GM21825 (cell line): ENCODE measurements around the gene RABAC1.
"Not testable (repeated sequence)": the region's sequence is repeated elsewhere in the genome, so short reads cannot be mapped to it uniquely, and the experiment has no call there.

Source experiments
- ATAC-seq: cut with Tn5 transposase; IDR thresholded peaks from one replicate; pipeline ENCODE4 v1.9.1; 2021; ENCODE audit warnings: mild to moderate bottlenecking, moderate library complexity; ENCODE audit not compliant: unreplicated experiment

Gene RABAC1

DNA sequence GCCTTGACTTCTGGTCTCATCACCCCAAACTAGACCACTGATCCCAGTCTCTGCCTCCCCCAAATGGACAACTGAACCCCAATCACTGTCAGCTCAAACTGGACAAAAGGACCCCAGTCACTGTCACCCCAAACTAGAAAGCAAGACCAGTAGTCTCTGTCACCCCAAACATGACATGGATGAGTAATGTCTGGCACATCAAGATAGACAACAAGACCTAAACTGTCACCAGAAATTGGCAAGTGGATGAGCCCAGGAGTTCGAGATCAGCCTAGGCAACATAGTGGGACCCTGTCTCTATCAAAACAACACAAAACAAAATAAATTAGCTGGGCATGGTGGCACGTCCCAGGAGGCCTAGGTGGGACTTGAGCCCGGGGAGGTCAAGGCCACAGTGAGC is 12.0 kb downstream of the RABAC1 start:
- ATAC-seq, result no peak

DNA sequence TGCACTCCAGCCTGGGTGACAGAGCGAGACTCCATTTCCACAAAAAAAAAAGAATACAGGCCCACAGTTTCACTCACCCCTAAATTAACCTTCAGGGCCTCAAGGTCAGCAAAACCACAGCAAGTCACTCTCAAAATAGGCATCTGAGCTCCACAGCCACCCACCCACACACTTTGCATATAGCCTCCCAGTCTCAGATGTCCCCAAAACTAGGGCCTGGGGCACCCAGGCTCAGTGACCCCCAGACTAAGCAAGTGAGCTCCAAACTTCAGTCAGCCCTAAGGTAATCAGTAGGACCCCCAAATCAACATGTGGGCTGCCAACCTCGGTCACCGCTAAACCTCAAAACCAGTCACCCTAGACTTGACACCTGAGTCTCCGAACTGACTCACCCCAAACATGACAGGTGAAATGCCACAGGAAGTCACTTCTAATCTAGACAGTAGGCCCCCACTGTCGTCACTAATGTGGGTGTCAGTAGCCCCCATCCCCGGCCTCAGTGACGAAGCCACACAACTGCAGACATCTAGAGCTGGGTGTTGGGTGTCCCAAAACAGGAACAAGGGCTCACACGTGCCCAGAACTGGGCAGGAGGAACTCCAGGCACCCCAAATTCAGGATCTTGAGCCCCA is 13.9 kb downstream of the RABAC1 start:
- peak; percentile 75 for ATAC-seq

DNA sequence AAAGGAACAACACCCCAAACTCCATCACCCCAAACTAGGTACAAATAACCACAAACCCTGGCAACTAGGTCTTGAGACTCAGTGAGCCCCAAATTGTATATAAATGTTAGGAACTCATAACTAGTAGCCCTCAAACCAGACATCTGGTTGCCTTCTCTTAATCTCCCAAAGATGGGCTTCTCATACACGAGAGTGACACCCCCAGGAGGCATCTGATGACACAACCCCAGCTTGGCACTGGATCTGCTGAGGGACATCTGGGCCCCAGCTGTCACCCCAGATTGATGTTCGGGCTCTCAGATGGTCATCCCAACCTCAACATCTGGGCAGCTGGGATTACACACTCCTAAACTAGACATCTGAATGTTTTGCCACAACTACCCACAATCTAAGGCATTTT is 14.8 kb downstream of the RABAC1 start:
- ATAC-seq, result no peak

DNA sequence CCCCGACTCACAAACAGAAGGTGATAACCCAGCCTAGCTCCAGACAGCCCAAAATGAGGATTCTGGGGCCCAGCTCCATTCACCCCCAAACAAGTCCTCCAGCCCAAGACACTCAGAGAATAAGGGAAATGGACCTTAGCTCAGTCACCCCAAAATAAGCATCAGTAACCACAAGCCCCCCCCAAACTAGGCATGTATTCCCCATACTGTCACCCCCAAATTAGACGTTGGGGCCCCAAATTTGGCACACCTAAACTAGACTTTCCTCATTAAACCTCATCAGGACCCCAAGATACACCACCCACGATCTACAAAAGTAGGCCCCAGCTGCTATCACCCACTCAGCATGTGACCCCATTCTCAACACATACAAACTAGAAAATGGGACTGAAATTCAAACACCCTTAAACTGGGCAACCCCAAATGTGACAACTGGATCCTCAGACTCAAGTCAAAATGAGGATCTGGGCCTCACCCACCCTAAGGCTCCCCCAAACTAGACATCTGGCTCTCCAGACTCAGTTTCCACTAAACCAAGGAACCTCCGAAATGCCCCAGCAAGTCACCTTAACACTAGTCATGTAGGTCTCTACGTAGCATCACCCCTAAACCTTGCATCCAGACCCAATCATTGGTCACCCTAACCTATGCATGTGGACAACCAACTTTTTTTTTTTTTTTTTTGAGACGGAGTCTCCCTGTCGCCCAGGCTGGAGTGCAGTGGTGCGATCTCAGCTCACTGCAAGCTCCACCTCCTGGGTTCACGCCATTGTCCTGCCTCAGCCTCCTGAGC is 17.5 kb downstream of the RABAC1 start:
- ATAC-seq, result no peak

DNA sequence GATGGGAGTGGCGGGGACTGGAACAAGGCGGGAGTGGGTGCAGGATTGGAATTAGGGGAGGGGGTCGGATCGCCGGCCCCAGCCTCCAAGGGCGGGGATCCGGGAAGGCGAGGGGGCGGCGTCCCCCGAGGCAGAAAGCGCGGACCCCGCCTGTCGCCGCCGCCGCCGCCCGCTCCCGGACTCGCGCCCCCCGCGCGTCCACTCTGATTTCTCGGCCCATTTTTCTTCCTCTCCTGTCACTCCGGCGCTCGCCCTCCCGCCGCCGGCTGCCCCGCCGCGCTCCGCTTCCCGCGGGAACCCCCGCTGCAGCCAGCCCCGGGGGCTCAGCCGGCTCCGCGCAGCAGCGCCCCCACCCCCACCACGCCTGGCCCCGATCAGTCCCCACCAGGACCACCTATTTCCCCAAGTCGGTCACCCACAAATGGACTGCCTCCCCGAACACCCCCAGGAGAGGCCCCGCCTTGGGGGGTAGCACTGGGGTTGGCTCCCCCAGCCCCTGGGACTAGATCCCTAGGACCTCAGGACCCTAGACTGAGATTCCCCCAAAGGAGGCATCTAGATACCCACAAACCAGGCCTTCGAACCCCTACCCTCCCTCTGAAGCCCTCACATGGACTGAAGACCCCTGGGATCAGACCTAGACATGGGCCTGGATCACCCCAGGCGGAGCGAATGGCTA is 18.3 kb downstream of the RABAC1 start:
- ATAC-seq, result no peak

DNA sequence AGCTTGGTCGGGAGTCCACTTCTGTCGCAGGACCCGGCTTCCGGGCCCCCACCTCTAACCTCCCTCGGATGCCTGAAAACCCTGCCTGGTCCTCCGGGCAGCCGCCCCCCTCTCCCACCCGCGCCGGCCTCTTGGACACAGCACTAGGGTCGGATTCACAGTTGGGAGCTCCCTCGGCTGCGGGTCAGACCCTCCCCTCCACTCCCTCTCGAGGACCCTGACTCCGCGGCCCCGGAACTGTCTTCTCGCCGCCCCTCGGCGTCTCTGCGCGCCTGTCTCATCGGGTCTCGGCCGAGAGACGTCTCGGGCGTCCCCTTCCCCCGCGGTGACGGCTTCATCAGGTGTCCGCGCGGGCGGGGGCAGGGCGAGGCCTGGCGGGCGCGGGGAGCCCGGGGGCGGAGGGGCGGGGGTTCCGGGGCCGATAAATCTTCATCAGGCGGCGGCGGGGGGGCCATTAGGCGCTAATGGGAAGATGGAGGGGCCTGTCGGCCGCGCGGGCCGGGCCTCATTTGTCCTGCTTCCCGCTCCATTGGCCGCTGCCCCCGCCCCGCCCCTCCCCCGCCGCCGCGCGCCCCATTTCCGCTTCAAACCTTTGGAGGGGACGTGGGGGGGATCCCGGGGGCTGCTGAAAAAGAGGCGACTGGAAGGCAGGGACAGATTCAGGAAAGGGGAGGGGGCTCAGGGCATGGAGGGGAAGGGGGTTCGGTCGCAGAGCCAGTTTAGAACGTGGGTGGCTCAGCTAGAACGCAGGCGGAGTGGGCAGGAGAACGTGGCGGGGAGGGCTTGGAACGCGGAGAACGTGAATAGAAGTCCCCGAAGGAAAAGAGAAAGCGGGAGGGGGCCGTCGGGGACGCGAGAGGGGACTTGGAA is 19.0 kb downstream of the RABAC1 start:
- ATAC-seq, result no peak

DNA sequence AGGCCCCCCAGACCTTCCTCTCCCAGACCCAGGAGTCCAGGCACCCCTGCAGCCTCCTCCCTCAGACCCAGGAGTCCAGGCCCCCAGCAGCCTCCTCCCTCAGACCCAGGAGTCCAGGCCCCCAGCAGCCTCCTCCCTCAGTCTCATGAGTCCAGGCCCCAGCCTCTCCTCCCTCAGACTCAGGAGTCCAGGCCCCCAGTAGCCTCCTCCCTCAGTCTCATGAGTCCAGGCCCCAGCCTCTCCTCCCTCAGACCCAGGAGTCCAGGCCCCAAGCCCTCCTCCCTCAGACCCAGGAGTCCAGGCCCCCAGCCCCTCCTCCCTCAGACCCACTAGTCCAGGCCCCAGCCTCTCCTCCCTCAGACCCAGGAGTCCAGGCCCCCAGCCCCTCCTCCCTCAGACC is 19.9 kb downstream of the RABAC1 start:
- not testable (repeated sequence) for ATAC-seq

DNA sequence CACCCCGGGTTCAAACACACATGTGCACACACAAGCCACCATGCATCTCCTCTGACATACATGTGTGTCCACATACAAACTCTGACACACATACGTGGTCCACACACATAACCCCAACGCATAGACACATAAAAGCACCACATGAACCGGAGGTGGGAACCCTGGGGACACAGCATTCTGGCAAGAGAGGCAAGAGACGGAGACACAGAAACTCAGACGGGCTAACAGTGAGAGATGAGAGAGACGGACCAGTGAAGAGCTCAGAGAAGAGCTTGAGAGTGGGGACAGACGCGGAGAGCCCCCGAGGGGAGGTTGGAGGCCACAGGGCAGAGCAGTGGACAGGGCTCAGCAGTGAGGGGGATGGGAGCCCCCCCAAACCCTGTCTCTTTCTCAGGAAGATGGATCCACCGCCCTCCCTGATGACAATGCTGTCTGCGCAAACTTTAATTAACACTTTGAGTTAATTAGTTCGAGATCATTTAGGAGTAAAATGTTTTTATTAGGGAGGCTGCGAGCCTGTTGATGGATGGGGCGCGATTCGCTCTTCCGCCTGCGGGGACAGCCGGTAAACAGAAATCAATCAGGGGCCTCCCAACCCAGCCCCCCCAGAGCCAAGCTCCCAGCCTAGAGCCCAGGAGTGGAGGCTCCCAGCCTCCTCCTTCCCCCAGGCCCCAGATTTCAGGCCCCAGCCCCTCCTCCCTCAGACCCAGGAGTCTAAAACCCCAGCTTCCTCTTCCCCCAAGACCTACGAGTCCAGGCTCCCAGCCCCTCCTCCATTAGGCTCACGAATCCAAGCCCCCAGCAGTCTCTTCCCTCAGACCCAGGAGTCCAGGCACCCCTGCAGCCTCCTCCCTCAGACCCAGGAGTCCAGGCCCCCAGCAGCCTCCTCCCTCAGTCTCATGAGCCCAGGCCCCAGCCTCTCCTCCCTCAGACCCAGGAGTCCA is 21.3 kb downstream of the RABAC1 start:
- ATAC-seq, result no peak

DNA sequence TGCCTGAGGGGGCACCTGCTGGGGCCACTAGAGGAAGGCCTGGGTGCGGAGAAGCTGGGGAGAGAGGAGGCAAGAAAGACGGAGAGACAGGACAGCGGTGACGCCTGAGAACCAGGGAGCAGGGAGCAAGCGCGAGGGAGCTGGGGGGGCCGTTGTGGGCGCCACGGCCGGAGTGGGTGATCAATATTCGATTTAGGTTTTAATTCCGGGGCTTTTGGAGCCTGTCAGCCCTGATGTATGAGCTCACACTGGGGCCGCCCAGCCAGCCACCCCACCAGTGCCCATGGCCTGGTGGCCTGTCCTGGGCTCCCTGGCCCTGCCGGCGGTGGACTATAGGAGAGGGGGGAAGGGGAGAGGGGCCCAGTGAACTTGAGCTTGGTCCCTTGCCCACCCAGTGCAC is 22.2 kb downstream of the RABAC1 start:
- no peak for ATAC-seq

DNA sequence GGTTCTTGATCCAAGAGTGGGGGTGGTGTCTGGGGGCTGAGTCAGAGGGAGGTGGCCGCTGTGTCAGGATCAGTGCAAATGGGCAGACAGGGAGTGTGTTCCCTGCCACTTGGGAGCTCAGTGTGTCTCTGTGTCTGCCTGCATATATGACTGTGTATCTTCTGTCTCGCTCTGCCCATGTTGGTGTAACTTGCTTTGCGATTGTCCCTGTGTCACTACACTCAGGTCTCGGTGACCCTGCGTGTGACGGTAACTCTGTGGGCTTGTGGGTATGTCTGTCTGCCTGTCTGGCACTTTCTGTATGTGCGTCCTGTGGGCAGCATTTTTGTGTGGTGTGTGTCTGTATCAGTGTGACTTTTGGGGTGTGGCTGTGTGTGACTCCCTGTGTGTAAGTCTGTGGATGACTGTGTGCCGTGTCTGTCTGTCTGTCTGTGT is 22.7 kb downstream of the RABAC1 start:
- no peak for ATAC-seq

DNA sequence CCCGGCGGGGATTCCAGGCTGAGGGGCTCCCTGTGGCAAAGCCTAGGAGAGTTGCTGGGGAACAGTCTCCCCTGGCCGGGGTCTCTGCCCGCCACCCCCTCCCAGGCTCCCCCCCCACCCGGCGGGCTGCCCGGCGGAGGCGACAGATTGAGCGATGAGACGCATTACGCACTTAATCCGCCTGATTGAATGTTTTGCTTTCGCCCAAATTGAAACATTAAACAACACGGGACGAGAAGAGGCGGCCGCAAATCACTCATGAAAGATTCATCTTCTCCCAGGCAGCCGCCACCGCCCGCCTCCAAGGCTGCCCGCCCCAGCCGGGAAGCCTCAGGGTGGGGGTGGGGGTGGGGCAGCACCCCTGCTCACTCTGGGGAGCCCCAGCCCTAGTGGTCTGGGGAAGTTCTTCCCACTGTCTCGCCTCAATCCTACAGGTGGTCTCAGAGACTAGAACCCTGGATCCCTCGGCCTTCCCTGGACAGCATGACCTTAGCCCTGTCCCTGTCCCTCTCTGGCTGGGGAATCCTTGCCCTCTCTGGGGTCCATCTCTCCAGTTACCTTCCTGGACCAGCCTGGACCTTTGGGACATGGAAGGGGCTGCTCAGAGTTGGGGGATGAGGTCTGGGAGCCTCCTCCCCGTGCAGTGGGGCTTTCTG is 23.2 kb downstream of the RABAC1 start:
- ATAC-seq, result no peak

DNA sequence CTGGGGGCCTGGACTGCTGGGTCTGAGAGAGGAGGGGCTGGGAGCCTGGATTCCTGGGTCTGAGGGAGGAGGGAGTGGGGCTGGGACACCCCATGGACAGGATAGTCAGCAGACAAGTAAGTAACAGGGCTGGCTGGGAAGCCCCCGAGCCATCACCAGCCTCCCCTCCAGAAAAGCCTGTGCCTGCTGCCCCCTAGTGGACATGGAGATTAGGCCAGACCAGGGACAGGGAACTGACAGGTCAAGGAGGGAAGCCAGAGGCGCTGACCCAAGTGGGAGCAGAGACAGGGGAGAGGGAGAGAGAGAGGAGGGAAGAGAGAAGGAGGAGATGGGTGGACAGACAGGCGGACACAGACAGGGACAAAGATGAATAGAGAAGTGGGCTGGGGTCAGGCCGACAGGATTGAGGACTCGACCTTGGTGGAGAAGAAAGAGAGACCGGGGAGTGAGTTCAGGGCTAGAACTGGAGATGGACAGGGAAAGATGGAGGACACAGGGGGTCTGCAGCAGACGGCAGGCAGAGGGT is 24.2 kb downstream of the RABAC1 start:
- ATAC-seq, result peak; percentile 53

DNA sequence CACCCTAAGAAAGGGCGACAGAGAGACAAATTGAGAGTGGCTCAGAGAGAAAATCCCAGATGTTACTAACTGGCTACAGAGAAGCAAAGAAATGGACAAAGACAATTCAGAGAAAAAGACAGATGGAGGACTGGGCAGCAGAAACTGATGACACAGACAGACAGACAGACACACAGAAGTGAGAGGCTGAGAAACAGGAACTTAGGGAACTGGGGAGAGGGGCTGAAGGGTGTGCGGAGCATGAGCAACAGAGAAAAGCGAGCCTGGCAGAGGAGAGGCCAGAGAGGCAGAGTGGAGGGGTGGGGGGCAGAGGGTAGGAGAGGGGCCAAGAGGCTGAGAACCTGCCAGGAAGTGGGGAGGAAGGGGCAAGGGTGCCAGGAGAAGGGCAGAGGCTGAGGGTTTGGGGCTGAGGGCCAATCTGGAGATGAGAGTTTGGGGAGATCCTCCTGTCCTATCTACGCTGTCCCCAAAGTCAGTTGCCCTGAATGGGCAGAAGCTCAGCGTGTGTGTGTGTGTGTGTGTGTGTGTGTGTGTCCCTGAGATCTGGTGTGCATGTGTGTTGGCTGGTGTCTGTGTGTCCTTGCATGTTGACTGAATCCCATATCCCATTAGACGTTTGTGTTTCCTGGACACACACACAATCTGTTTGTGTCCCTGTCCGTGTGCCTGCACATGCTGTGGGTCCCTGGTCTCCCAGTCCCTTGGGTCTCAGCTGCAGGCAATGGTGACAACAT is 25.3 kb downstream of the RABAC1 start:
- no peak for ATAC-seq

DNA sequence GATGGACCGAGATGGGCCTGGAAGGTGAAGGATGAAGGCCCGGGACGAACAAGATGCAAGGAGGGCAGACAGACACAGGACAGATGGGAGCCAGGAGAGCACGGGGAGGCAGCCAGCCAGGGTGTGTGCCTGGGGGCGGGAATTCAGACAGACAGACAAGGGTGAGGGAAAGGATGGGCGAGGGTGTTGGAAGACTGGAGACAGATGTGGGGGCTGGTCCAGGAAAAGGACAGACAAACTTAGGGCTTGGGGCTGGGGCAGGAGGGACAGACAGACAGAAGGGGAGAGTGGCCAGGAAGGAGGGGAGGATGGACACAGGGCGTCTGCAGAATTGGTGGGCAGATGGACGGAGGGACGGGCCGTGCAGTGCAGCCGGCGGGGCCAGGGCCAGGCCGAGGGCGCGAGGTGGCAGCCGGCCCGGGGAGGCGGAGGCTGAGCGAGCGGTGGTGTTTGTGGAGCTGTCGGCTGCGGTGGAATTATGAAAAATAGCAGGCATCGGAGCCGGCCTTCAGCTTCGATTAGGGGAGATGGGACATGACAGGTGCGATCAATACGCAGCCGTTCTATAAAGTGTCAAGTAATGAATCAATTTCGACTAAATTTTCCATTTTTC is 26.3 kb downstream of the RABAC1 start:
- no peak for ATAC-seq

DNA sequence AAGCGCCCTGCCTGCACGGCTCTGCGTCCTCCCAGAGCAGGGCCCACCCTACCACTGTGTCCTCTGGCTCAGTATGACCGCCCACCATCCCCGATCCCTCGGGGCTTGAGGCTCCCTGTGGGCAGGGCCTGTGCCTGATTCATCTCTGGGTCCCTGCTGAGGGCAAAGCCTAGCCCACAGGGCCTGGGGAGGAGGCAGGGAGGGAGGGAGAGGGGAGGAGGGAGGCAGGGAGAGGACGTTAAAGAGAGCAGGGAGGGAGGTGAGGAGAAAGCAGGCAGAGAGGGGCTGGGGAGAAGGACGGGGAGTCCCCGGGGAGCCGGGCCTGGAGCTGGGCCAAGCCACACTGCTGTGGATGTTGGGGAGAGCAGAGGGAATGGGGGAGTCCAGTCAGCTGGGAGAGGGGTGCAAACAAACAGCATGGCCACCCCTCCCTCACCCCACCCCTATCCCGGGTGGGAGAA is 26.8 kb downstream of the RABAC1 start:
- no peak for ATAC-seq

DNA sequence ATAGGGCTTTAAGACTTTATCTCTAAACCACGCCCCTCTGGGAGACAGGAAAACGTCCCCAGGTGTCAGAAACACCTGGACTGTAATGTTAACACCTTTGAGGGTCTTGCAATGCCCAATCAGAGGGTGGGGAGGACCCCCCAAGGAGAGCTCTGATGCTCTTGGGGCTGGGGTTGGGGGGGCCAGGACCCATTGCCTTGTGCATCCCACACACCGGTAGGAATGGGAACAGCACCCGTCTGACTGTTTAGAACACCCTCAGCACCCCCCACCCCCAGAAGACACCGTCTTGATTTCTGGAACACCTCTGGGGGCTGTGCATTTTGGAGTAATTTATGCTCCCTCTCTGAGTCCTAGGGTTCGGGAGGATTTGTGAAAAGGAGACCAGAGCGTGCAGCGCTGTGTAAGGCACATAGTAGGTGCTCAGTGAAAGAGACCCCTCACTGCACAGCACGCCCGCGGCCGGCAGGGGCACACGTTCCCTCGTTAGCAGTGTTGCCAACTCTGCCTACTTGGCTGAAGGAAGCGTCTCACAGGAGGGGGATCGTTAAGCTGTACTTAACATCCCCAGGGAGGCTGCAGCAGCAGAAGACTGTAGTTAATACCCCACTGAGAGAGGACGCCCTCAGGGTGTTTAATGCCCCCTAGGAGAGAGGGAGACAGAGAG is 28.1 kb downstream of the RABAC1 start:
- ATAC-seq, result no peak

DNA sequence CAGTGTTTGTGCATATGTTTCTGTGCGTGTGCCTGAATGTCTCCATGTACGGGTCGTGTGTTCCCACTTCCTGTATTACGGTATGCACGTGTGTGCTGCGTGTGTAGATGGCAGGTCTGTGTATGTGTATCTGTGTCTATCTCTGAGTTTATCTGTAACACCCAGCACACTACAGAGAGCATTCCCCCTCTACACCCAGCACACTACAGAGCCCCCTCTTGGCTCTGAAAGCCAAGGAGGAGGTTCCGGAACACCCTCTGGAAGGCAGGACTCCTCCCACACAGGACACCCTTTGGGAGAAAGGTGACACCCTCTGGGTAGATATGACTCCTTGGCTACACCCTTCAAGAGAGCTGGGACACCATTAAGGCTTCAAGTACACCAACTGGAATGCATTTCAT is 28.8 kb downstream of the RABAC1 start:
- no peak for ATAC-seq
